SW480 (cell line): ENCODE results near the gene AJM1.
A peak's percentile ranks its signal among the peaks of the same experiment; 100 is the strongest.
"Not testable (repeated sequence)": the region's sequence is repeated elsewhere in the genome, so short reads cannot be mapped to it uniquely, and the experiment has no call there.

Experiments used
- DNase-seq: peaks from one replicate; pipeline ENCODE4 v3.0.0-alpha.2; 2016; ENCODE audit warnings: low spot score

Gene AJM1

GRCh38 chr9:136842380-136842948, at the start of gene AJM1:
AJM1 (plus strand) TSS chr9:136842478; CDS start chr9:136844415, 1,937 bp downstream.
- peak; percentile 70 for DNase-seq

- DNase-seq, result no peak
Observed at GRCh38 chr9:136793086-136793946, 49.0 kb upstream of the AJM1 start.

GRCh38 chr9:136794281-136794999, 47.8 kb upstream of the AJM1 start:
- DNase-seq, result no peak

- no peak for DNase-seq
Observed at GRCh38 chr9:136795000-136795348, 47.3 kb upstream of the AJM1 start.

GRCh38 chr9:136796238-136796774, 46.0 kb upstream of the AJM1 start, which contains the start of gene CCDC183:
CCDC183 (plus strand) TSS chr9:136796338; CDS start chr9:136796398, 60 bp downstream.
- no peak for DNase-seq

GRCh38 chr9:136796775-136797347, 45.4 kb upstream of the AJM1 start:
- DNase-seq, result not testable (repeated sequence)

GRCh38 chr9:136798708-136799078, 43.6 kb upstream of the AJM1 start:
- DNase-seq, result no peak

- no peak for DNase-seq
Observed at GRCh38 chr9:136799079-136799853, 43.0 kb upstream of the AJM1 start.

GRCh38 chr9:136799854-136800657, 42.2 kb upstream of the AJM1 start:
- peak; percentile 86 for DNase-seq

- no peak for DNase-seq
Observed at GRCh38 chr9:136802321-136802720, 40.0 kb upstream of the AJM1 start.

- DNase-seq, result not testable (repeated sequence)
Observed at GRCh38 chr9:136803009-136803550, 39.2 kb upstream of the AJM1 start.

GRCh38 chr9:136803551-136804508, 38.4 kb upstream of the AJM1 start:
- no peak for DNase-seq

GRCh38 chr9:136804509-136805206, 37.6 kb upstream of the AJM1 start:
- DNase-seq, result no peak

- DNase-seq, result no peak
Observed at GRCh38 chr9:136805207-136805740, 37.0 kb upstream of the AJM1 start.

- DNase-seq, result no peak
Observed at GRCh38 chr9:136806067-136806466, 36.2 kb upstream of the AJM1 start.

- DNase-seq, result no peak
Observed at GRCh38 chr9:136806631-136807201, 35.6 kb upstream of the AJM1 start.

- DNase-seq, result peak; percentile 67
Observed at GRCh38 chr9:136807281-136808074, 34.8 kb upstream of the AJM1 start, which contains the start of gene RABL6. RABL6 (plus strand) TSS chr9:136807948; CDS start chr9:136808197, 249 bp downstream.
